ENCODE data around the gene AFMID.

DNA sequence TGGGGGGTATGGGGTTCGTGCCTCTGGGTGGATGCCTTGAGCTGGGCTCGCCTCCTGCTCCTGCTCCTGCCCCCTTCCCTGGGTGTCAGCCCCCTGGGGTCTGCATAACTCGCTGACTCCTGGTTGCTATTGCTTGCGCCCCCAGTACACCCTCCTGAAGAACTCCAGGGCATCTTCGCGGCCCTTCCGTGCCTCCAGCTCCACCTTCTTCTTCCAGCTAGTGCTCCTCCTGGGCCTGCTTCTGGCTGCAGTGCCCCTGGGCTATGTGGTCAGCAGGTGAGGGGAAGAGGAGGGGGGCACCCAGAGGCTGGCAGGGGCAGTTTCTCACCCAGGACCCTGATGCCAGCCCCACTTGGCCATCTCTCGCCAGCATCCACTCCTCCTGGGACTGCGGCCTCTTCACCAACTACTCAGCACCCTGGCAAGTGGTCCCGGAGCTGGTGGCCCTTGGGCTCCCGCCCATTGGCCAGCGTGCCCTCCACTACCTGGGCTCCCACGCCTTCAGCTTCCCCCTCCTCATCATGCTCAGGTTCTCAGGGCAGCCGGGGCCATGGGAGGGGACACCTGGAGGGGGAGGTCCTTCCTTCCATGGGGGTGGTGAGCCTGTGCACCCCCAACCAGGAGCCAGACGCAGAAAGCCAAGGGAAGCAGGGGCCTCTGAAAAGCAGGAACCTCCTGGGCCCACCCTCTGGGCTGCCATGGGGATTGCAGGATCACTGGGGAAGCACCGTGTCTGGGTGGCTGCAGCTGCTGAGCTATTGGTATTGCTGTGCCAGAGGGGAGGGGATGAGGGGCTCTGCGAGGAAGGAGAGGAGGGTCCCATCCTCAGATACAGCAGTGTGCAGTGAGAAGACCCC is 48.7 kb upstream of the AFMID start:
- TF ChIP-seq SIN3A (conservative IDR thresholded peaks at IDR 0.05 in 1 of 2, IDR thresholded peaks at IDR 0.05 in 1 of 2; ENCODE audit: low read depth in 1 of 2, low read length in 2 of 2) (no peak), RFX5 (IDR thresholded peaks at IDR 0.05; ENCODE audit: borderline replicate concordance, low read depth, low read length) (no peak)

Measured in H1 (cell line).